GM21390 (cell line): Measurements from ENCODE around the gene PI4KA.
"Not testable (repeated sequence)": the region's sequence is repeated elsewhere in the genome, so short reads cannot be mapped to it uniquely, and the experiment has no call there.

Experiments
- ATAC-seq: cut with Tn5 transposase; IDR thresholded peaks from one replicate; pipeline ENCODE4 v1.9.1; 2021; ENCODE audit not compliant: unreplicated experiment

Gene PI4KA

DNA sequence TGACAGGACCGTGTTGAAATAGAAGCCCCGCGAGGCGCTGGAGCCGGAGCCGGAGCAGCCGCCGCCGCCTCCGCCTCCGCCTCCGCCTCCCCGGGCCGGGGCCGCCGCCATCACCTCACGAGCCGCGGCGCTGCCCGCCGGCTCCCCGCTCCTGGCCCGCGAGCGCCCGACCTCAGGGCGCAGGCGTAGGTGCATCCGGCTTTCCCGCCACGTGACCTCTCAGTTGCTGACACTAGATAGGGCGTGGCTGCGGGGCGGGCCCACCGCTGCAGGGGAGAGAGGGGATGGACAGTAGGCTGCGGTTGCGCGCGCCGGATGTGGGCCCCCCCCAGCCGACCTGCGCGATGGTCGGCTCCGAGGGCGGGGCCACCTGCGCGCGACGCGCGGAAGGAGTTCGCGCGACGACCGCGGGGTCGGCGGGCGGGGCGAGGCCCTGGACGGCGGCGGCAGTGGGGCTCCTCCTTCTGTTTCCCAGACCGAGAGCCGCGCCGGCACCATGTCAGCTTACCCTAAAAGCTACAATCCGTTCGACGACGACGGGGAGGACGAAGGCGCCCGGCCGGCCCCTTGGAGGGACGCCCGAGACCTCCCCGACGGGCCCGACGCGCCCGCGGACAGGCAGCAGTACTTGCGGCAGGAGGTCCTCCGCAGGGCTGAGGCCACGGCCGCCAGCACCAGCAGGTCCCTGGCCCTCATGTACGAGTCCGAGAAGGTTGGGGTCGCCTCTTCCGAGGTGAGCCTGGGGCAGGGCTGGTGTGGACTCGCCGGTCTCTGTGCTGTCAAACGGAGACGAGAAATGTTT, at the start of gene PI4KA, which contains the start of gene SNAP29:
Gene PI4KA (minus strand): TSS at position 197 of the 802 bp plus-strand sequence. CDS start 86 bp downstream, at position 111.
Gene SNAP29 (plus strand): TSS at position 393 of the 802 bp plus-strand sequence. CDS start 104 bp downstream, at position 497.
- ATAC-seq: peak; percentile 85

DNA sequence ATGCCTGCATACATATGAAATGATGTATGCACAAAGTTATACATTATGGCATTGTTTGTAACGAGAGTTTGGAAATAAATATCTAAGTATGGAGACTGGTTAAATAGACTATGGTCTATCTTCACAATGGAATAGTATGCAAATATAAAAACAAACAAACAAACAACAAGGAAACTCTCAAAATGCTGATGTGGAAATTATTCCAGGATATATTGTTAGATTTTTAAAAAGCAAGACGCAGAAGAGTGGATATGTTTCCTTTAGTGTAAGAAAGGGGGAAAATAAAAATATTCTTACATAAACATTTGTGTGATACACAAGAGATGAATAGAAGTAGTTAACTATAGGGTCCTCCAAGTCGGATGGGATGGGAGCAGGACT, 47.8 kb upstream of the PI4KA start:
- no peak for ATAC-seq

DNA sequence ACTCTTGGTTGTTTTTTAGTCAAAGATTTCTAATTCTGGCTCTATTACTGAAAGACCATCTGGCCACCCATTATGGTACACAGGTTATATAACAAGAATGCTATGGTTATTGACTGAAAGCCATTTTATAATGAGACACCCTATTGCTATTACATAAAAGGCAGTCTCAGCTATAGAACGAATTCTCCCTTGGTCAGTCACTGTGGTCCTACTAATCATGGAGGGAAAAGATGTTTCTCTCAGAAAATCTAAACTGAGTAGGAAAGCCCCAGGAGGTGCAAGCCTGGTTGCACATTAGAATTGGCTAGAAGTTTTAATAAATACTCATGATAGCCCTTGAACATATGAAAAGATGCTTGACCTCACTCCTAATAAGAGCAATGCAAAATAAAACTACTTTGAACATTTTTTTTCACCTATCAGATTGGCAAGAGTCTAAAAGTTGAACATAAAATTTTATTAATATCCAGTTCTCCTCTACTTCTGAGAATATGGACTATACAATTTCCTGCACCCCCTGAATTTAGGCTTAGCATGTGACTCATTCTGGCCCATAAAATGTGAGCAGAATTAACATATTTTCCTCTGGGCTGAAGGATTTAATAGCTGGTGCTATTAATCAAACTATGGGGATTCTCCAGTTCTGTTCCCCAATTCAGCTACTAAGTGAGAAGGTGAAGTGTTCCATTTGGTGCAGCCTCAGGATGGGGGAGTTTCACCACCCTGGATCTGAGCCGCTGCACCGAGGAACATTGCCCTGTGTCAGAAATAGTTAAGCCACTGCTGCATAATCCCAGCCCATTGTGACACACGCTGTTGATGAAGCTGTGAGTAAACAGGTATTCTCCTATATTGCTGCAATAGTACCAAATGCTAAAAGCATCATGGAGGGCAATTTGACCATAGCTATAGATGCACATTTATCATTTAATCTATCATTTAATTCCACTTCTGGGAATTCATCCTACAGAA, 47.1 kb upstream of the PI4KA start:
- no peak for ATAC-seq

- no peak for ATAC-seq
These were observed 46.4 kb upstream of the PI4KA start for GRCh38 chr22:20904980-20905355.

DNA sequence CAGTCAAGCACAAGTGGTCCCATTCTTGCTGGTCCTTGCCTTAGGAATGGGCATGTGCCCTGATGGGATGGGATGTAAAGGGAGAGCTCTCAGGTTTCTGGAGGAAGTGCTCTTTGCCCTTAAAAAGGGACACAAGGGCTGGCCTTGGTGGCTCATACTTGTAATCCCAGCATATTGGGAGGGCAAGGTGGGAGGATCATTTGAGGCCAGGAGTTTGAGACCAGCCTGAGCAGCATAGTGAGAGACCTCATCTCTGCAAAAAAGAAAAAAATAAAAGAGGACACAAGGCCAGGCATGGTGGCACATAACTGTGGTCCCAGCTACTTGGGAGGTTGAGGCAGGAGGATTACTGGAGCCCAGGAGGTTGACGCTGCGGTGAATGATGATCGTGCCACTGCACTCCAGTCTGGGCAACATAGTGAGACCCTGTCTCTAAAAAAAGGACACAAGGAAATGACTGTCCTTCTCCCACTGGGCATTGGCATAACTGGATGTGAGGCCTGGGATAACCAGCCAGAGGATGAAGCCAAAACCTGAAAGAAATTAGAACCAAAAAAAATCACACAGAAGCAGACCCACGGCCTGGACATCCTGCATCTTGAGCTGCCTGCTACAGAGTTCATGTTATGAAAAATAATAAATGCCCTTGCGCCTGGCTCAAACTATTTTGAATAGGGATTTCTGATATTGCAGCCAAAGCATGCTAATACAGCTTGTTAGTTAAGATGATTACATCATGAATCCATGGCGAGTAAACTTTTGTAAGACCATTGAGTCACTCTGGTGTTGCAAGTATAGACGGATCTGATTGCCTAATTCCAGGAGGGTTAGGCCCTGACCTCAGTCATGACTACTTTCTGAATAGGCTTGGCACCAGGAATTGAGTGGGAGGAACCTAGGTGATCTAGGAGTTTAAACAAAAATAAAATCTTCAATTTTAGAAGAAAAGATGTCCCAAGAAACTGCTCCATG, 45.7 kb upstream of the PI4KA start:
- no peak for ATAC-seq

DNA sequence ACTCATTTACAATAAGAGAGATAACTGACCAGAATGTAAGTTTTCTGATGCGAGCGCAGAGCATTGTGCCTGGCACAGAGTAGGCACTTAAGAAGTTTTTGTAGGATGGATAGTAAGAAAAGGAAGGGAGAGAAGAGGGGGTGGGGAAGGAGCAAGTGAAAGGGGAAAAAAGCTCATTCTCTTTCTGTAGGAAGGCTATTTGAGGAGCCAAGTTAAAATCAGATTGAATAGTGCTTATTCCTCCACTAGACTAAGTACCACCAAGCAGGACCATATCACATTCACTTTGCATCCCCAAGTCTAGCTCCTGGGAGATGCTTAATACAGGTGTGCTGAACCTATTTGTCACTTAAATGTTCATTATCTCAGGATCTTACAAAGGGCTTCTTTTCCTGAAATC, 44.5 kb upstream of the PI4KA start:
- ATAC-seq: no peak

- not testable (repeated sequence) for ATAC-seq
These were observed 42.8 kb upstream of the PI4KA start for GRCh38 chr22:20901093-20902033.

- ATAC-seq: no peak
These were observed 41.3 kb upstream of the PI4KA start for GRCh38 chr22:20899827-20900423.

- not testable (repeated sequence) for ATAC-seq
These were observed 39.1 kb upstream of the PI4KA start for GRCh38 chr22:20897737-20898136.

- no peak for ATAC-seq
These were observed 32.4 kb upstream of the PI4KA start for GRCh38 chr22:20890975-20891374.

GRCh38 chr22:20889904-20890540, 31.4 kb upstream of the PI4KA start:
- no peak for ATAC-seq

DNA sequence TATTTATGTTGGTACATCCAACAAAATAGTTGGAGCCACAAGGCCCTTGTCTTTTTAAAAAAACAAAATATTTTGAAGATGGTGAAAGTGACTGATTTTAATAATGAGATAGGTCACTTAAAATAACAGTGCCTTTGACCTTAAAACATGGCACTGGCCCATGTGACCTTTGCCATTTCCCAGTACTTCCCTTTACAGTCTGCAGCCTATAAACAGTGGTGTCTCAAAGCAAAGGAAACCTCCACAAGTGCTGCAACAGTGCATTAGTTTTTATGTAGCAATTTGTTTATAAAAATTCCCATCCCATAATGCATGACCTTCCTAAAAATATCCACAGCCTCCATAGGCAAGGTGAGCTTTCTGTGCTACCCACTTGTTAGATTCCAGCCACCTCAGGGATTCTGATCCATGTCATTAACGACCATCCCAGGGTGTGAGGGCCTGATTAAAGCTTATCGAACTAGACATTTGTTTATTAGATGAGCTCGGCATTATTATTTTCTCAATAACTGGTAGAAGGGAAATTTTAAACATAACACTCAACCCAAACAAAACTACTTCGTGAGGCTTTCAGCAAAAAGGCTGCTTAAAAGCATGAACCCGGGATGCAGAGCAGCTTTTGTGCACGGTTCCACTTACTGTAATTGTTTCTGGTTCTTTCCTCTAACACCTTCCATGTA, 30.6 kb upstream of the PI4KA start:
- no peak for ATAC-seq

- ATAC-seq: no peak
These were observed 28.8 kb upstream of the PI4KA start for GRCh38 chr22:20887375-20887774.

GRCh38 chr22:20885557-20886323, 27.1 kb upstream of the PI4KA start:
- ATAC-seq: no peak

GRCh38 chr22:20885017-20885556, 26.5 kb upstream of the PI4KA start:
- no peak for ATAC-seq

GRCh38 chr22:20884454-20884853, 25.8 kb upstream of the PI4KA start:
- no peak for ATAC-seq

DNA sequence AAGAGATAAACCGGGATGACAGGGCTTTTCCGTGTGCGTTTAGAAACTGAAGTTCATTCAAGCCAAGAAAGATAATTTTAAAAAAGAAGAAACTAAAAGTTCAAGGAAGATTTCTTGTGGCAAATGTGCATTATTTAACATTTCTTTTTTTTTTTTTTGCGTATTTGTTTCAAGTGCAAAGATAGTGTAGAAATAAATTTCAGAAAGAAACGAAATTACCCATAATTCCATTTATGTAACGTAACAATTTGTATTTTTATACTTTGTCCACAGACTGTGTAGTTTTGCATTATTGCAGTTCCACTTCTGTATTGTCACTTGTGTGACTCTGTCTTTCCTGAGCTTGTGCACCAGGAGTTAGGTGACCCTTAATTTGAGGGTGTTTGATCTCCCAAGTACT, 24.2 kb upstream of the PI4KA start:
- no peak for ATAC-seq
